Mucosa of descending colon (tissue), 3 donors: ENCODE results near the gene TRIM62. TPM values are rescaled to one million over a fixed set of nuclear protein-coding genes. Genes with fewer than 3 reads are reported as not detected.

Experiments used
- ATAC-seq: fragments of 200-7000 bp; cut with Tn5 transposase; one replicate; pipeline ENCODE4 v1.9.1; 2020; ENCODE audit warnings: mild to moderate bottlenecking, moderate library complexity
- DNase-seq, 3 donors: peaks; one replicate each; pipeline ENCODE4 v3.0.0-alpha.2; 2020
- H3K36me3 ChIP-seq: fragments of 200-600 bp; one replicate; pipeline ENCODE4 v1.8.0; 2021; ENCODE audit warnings: low read depth, mild to moderate bottlenecking
- H3K4me1 ChIP-seq: fragments of 200-600 bp; one replicate; pipeline ENCODE4 v1.8.0; 2021; ENCODE audit warnings: low read depth, mild to moderate bottlenecking
- H3K4me3 ChIP-seq: fragments of 200-600 bp; one replicate; pipeline ENCODE4 v1.8.0; 2021; ENCODE audit warnings: mild to moderate bottlenecking
- H3K9me3 ChIP-seq: fragments of 200-600 bp; one replicate; pipeline ENCODE4 v1.8.0; 2021; ENCODE audit warnings: mild to moderate bottlenecking
- CTCF ChIP-seq: fragments of 200-600 bp; IDR thresholded peaks from one replicate; pipeline ENCODE4 v1.8.0; 2022; ENCODE audit warnings: antibody characterized with exemption, mild to moderate bottlenecking
- intact Hi-C, 2 donors: fragments of 100-400 bp; cut with DNase I in 1 of 2; cut with micrococcal nuclease in 1 of 2; formaldehyde crosslinking; loops; one replicate each; pipeline versions ENCODE4 v1.11.0 to v1.11.1; 2022; cut with DNase I, micrococcal nuclease
- total RNA-seq, 3 donors: library from RNA; stranded (reverse); fragmentation: NEBNext Ultra II Directional in 2 of 3; extraction: Animal tissue kit (Norgen Biotek cat#: 25700) in 2 of 3; gene quantifications; one replicate each; pipeline versions ENCODE4 v1.2.1 to v1.2.4, GENCODE V29; 2021 to 2023
- donor health status: DM: no; HTN: no; CAD: no; lungs with moderate emphysema.
- donor health status: DM: no; HTN: no; CAD: no.
- donor health status: DM: no; HTN: yes; CAD: no.

TRIM62 gene
- total RNA-seq, 3 donors from 2014 or later: 5.0 to 9.3 (median 5.2) TPM

- Histone ChIP-seq H3K36me3 (no peaks in the 10 kb centered on the region), H3K9me3 (no peaks in the 10 kb centered on the region), H3K4me1 (peaks cover 9% of the 10 kb centered on the region), H3K4me3 (peak overlapping the region; percentile 59)
- no peak for TF ChIP-seq CTCF
- DNase-seq (peak; percentile 52 to 92 (median 80)), ATAC-seq (peak; percentile 89)
- intact Hi-C loops: no loop called here
Measured at GRCh38 chr1:33180911-33181890, 642 bp downstream of the TRIM62 start.

- intact Hi-C loops: no loop called here
- Histone ChIP-seq H3K36me3 (no peaks in the 10 kb centered on the region), H3K4me3 (no peak overlapping the region), H3K4me1 (peaks cover 9% of the 10 kb centered on the region), H3K9me3 (no peaks in the 10 kb centered on the region)
- DNase-seq (peak in 2 of 3 donors; percentile 94 to 95), ATAC-seq (no peak)
- TF ChIP-seq CTCF: no peak
Measured at GRCh38 chr1:33180226-33180910, 1.5 kb downstream of the TRIM62 start.

DNA sequence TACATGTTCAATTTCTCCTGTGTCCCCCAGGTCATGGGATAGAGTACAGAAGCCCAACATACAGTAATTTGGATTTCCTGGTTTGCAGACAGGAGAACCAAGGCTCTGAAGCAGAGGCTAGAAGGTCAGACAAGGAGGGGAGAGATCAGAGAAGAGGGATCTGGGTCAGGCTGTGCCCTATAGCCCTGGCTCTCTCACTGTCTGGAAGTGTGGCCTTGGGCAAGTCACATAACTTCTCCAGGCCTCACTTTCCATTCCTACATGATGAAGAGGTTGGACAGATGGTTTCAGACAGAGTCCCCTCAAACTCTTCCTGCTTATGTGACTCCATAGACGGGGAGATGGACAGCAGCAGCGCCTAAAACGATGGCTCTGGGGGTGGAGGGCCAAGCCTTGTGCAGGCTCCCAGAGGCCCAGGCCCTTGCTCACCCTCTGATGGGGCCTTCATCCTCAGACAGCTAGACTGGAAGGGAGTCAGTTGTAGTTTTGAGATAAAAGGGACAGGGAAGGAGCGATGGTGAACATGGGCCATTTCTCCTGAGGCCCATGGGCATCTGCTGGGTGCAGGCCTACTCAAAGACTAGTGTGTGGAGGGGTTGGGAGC lies 2.9 kb downstream of the TRIM62 start:
- peaks cover 9% of the 10 kb centered on the region for H3K4me1 ChIP-seq
- ATAC-seq: no peak
- H3K9me3 ChIP-seq: no peaks in the 10 kb centered on the region
- no peak for TF ChIP-seq CTCF
- intact Hi-C loops: no loop called here
- H3K4me3 ChIP-seq: no peak overlapping the region
- DNase-seq: no peak
- H3K36me3 ChIP-seq: no peaks in the 10 kb centered on the region

DNA sequence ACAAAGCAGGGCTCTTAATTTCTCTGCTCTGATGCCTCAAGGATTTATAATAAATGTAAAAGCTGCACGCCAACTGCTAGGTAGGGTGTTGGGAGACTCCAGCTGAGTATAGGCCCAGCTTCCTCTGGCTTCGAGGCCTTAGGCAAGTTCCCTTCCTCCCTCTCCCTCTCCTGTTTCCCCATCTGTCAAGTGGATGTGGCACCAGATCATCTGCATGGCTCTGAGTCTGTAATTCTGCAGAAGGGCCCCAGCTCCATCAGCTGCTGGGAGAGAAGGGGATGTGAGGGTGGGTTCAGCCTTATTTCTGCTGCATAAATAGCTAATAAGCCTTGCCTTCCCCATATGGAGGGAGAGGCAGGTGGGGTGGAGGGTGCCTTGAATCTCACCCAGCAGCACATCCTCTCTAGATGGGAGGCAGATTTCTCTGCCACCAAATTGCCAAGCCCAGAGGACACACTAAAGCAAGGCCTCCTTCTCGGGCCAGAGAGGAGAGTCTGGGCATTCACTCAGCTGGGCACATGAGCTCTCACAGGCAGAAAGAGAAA lies 3.8 kb downstream of the TRIM62 start:
- Histone ChIP-seq H3K4me1 (peaks cover 9% of the 10 kb centered on the region), H3K4me3 (no peak overlapping the region), H3K36me3 (no peaks in the 10 kb centered on the region), H3K9me3 (no peaks in the 10 kb centered on the region)
- no peak for TF ChIP-seq CTCF
- ATAC-seq (no peak), DNase-seq (no peak)
- intact Hi-C loops: no loop called here

GRCh38 chr1:33176887-33177286 lies 5.0 kb downstream of the TRIM62 start:
- ATAC-seq (no peak), DNase-seq (no peak)
- intact Hi-C loops: no loop called here
- no peak for TF ChIP-seq CTCF
- H3K36me3 ChIP-seq: no peaks in the 10 kb centered on the region
- no peak overlapping the region for H3K4me3 ChIP-seq
- peaks cover 5% of the 10 kb centered on the region for H3K4me1 ChIP-seq
- no peaks in the 10 kb centered on the region for H3K9me3 ChIP-seq
